Activated CD4-positive, alpha-beta T cell treated with anti-CD3 and anti-CD28 coated beads for 36 hours (primary cell): ENCODE data around the gene ALKBH1. TPM values are rescaled to one million over a fixed set of nuclear protein-coding genes. Genes with fewer than 3 reads are reported as not detected.

ENCODE experiments used
- total RNA-seq, 2 experiments: library from RNA; stranded (reverse); gene quantifications; one replicate each; pipeline ENCODE4 v1.2.3, GENCODE V29; 2021

ALKBH1 gene
- total RNA-seq, 2 experiments from 2014 or later: 16.3 to 16.8 TPM

Other genes starting within 250 kb of the ALKBH1 start
- gene AHSA1, start 249.9 kb downstream of the ALKBH1 start, total RNA-seq: 100 to 1,000 TPM; 318 to 348 TPM
- gene ISM2, start 209.2 kb downstream of the ALKBH1 start, total RNA-seq: under 1 TPM; 0.41 to 0.53 TPM
- 10 to 100 TPM; 16.8 to 24.6 TPM for gene SPTLC2, start 91.4 kb downstream of the ALKBH1 start, total RNA-seq
- gene SLIRP, start 80 bp upstream of the ALKBH1 start, total RNA-seq: 100 to 1,000 TPM; 143 to 156 TPM
- 100 to 1,000 TPM; 134 to 135 TPM for gene SNW1, start 53.1 kb upstream of the ALKBH1 start, total RNA-seq
- 1 to 10 TPM; 4.6 to 4.9 TPM for gene ADCK1, start 92.1 kb upstream of the ALKBH1 start, total RNA-seq